HG03103 (cell line): ENCODE data around the gene CECR2.

ENCODE experiments used
- ATAC-seq: cut with Tn5 transposase; IDR thresholded peaks from one replicate; pipeline ENCODE4 v1.9.1; 2021; ENCODE audit warnings: low read depth; ENCODE audit not compliant: unreplicated experiment

Gene CECR2

GRCh38 chr22:17443405-17444203 lies 74.3 kb downstream of the CECR2 start:
- ATAC-seq = no peak

GRCh38 chr22:17444204-17444504 lies 74.9 kb downstream of the CECR2 start:
- ATAC-seq = no peak

GRCh38 chr22:17446698-17447097 lies 77.4 kb downstream of the CECR2 start:
- ATAC-seq = no peak

- no peak for ATAC-seq
Measured at GRCh38 chr22:17451316-17451715, 82.1 kb downstream of the CECR2 start.

- ATAC-seq = no peak
Measured at GRCh38 chr22:17460895-17461294, 91.6 kb downstream of the CECR2 start.

GRCh38 chr22:17470880-17471500 lies 101.7 kb downstream of the CECR2 start:
- no peak for ATAC-seq

GRCh38 chr22:17471886-17472535 lies 102.8 kb downstream of the CECR2 start:
- ATAC-seq = no peak

- no peak for ATAC-seq
Measured at GRCh38 chr22:17472932-17473331, 103.7 kb downstream of the CECR2 start.

- no peak for ATAC-seq
Measured at GRCh38 chr22:17475318-17476230, 106.3 kb downstream of the CECR2 start.

- no peak for ATAC-seq
Measured at GRCh38 chr22:17476838-17477237, 107.6 kb downstream of the CECR2 start.

- ATAC-seq = no peak
Measured at GRCh38 chr22:17477391-17477833, 108.2 kb downstream of the CECR2 start.

- no peak for ATAC-seq
Measured at GRCh38 chr22:17479135-17479534, 109.9 kb downstream of the CECR2 start.

GRCh38 chr22:17481424-17481823 lies 112.2 kb downstream of the CECR2 start:
- ATAC-seq = no peak

GRCh38 chr22:17483688-17484372 lies 114.6 kb downstream of the CECR2 start:
- ATAC-seq = no peak

- no peak for ATAC-seq
Measured at GRCh38 chr22:17484608-17485007, 115.3 kb downstream of the CECR2 start.

- no peak for ATAC-seq
Measured at GRCh38 chr22:17486313-17486712, 117.1 kb downstream of the CECR2 start.

GRCh38 chr22:17486719-17487118 lies 117.5 kb downstream of the CECR2 start:
- ATAC-seq = no peak

- no peak for ATAC-seq
Measured at GRCh38 chr22:17489101-17489500, 119.8 kb downstream of the CECR2 start.

- no peak for ATAC-seq
Measured at GRCh38 chr22:17491090-17491640, 121.9 kb downstream of the CECR2 start.

- ATAC-seq = no peak
Measured at GRCh38 chr22:17492247-17492646, 123.0 kb downstream of the CECR2 start.
